GM19397 (cell line): ENCODE measurements around the gene CD248.
"Not testable (repeated sequence)": the region's sequence is repeated elsewhere in the genome, so short reads cannot be mapped to it uniquely, and the experiment has no call there.

Source experiments
- ATAC-seq: cut with Tn5 transposase; IDR thresholded peaks from one replicate; pipeline ENCODE4 v1.9.1; 2021; ENCODE audit warnings: mild to moderate bottlenecking, moderate library complexity; ENCODE audit not compliant: unreplicated experiment

The CD248 gene

DNA sequence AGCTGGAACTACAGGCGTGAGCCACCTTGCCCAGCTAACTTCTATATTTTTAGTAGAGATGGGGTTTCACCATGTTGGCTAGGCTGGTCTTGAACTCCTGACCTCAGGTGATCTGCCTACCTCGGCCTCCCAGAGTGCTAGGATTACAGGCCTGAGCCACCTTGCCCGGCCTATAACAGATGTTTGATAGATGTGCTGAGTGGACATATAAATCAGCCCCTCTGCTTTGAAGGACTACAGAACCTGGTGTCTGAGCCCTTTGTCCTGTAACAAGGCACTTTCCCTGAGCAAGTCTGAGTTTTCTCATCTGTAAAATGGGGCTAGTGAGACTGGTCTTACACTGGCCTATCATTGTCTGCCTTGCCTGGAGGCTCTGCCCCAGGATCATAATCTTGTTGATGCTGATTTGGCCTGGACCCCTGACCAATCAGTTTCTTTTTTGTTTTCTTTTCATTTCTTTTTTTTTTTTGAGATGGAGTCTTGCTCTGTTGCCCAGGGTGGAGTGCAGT is 12.4 kb upstream of the CD248 start:
- no peak for ATAC-seq

DNA sequence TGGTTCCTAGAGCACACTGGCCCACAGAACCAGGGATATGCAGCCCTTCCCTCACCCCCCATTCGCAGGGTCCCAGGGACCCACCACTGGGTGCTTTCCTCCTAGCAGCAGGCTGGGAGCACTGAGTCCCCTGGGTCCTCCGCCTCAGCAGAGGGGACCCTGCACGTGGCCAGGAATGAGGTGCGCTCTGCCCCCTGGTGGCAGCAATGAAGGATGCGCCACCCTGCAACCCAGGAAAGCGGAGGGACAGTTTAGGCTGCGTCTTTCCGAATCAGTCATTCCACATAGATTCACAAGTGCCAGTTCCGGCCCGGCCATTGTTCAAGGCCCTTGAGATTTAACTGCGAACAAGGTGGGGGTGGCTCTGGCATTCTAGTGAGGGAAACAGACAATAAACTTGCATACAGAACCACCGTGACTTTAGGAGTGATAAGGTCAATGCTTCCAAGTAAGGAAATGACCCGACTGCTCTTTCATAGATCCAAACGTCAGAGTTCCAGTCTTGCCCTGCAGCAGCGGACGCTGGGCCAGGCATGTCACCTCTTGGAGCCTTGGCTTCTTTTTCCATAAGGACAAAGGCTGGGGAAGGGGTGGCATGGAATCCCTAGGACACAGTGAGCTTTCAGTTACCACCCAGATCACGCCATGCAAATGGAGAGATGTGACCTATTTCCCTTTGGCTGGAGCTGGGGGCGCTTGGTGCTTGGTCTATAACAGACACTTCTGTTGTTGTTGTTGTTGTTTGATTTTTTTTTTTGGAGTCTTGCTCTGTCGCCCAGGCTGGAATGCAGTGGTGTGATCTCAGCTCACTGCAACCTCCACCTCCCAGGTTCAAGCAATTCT is 11.7 kb upstream of the CD248 start:
- ATAC-seq: peak; percentile 64

DNA sequence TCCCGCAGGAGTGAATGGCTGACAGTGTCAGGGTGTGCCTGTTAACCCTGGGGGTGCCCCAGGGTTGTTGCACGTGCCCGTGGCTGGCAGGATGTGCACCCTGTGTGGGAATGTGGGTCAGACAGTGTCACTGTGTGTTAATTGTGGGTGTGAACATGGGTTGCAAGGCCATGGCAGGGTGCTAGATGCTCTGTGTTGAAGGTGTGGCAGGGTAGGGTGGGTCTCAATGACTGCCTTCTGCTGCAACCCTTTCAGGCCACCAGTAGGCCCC is 11.1 kb upstream of the CD248 start:
- ATAC-seq: no peak

DNA sequence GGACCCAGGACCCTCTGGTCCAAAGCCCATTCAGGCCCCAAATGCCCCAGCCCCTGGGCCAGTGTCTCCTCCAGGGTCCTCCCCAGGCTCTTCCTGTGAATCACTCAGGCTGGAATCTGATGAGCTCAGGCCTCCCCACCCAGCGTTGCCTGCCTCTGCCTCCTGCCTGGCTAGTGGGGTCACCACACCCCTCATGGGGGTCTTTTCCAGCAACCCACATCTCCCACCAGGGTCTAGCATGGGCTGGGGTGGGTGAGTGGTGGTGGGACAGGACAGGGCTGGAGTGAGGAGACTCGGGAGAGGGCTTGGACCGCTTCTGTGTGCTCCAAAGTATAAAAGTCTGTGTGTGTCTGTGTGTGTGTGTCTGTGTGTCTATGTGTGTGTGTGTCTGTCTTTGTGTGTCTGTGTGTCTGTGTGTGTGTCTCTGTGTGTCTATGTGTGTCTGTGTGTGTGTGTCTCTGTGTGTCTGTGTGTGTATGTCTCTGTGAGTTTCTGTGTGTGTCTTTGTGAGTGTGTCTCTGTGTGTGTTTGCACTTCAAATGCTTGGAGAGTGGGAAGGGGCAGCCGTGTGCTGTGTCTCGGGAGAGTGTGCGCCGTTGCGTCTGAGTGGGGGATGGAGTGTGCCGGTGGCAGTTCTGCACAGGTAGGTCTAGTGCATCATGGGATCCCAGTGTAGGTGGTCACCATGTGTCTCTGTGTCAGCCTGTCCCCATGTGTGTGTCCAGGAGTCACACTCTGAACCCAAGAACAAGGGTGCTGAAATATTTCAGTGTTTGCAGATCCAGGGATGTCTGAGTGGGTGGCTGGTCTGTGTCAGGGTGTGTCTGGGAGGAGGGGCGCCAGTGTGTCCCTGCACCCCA is 10.6 kb upstream of the CD248 start:
- ATAC-seq: no peak

DNA sequence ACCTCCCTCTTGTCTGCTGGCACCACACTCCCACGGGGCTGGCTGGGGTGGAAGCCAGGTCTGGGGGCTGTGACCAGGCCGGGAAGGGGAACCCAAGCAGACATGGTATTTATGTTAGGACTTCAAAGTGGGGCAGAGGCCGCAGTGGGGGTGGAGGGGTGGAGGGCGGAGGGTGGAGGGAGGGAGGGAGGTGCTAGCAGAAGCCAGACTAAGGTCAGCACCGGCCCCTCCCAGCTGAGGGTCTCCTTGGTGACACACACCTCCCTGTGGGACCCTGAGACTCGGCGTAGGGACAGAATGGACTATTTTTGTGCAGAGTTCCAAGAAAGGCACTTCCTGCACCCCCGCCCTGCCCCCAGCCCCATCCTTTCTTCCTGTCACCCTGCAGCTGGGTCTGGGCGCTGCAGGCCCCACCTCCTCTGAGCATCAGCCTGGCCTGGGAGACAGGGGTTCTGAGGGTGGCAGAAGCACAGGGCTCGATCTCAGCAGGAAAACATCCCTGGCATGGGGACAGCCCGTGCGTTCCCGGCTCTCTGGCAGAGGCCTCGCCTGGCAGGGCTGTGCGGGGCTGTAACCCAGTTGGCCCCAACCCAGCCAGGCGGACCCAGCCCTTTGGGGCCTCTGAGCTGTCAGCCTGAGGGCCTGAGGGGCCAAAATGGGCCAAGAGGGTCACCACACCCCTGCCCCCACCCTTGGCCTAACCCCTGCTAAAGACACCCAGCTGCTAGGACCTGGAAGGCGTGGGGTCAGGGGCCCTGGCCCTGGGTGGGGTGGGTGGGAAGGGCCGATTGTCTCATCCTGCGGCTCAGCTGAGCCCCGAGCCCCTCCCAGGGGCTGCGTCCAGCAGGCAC is 9.6 kb upstream of the CD248 start:
- ATAC-seq: no peak

DNA sequence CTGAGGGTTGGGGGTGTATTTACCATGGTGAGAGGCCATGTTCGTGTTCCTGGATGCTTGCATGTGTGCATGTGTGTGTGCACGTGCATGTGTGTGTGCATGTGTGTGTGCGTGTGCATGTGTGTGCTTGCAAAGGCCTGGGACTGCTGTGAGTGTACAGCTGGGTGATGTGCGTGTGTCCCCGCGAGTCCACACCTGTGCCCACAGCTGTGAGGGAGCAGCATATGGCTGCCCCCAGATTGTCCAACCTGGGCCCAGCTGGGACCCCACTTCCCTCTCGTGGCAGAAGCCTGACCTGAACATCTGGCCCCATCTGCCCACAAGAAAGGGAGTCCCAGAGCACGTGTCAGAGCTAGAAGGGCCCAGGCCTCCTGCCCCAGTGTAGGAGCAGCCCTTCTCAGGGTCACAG is 8.4 kb upstream of the CD248 start:
- no peak for ATAC-seq

DNA sequence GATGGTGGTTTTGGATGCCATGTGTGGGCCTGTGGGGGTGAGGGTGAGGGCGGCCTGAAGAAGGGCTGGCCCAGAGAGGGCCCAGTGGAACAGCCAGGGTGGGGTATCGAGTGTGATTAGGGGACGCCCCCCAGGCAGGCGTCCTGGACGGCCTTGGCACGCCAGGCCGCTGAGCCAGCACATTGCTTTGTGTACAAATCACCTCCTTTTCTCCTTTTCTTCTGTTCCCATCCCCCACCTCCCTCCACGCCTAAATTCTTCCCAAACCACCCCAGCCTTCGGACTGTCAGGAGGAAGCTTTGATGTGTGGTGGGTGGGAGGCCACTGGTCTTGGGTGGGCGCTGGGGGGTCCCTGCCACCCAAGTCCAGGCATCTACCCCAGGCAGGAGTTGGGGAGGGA is 7.8 kb upstream of the CD248 start:
- ATAC-seq: no peak

DNA sequence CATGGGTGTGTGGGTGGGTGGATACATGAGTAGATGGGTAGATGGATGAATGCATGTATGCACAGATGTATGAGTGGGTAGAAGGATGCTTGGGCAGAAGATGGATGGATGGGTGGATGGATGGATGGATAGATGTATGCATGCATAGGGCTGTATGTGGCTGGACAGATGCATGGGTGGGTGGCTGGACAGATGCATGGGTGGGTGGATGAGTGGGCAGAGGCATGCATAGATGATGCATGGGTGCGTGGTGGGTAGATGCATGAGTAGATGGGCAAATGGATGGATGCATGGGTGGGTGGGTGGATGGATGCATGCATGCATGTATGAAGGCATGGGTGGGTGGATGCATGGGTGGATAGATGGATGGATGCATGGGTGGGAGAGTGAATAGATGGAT is 6.8 kb upstream of the CD248 start:
- ATAC-seq: no peak

DNA sequence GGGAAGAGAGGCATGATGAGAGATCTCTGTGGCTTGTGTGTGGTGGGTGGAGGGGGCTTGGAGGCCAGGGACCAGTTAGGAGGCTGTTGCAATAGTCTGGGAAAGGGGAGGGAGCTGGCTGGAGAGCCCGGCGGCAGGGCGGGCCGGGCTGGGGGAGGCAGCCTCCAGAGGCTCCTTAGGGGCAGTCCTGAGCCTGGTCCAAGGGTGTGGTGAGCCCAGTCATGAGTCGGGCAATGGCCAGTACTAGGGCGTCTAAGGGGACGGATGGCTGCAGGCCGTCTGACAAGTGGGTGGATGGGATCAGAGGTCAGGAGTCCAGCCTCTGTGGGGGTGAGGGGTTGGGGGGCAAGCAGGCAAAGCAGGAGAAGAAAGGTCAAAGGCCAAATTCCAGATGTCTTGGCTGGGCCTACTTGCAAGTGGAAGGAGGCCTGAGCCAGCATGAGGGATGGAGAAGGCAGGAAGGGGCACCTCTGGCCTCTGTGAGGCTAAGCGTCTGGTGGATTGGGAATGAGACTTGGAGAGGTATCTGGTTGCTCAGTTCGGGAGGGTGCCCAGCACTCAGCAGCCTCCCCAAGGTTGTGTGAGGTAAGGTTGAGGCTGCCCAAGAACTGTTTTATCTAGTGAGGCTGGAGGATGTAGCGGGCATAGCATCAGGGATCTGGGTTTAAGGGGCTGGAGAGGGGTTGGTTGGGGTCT is 6.0 kb upstream of the CD248 start:
- no peak for ATAC-seq

DNA sequence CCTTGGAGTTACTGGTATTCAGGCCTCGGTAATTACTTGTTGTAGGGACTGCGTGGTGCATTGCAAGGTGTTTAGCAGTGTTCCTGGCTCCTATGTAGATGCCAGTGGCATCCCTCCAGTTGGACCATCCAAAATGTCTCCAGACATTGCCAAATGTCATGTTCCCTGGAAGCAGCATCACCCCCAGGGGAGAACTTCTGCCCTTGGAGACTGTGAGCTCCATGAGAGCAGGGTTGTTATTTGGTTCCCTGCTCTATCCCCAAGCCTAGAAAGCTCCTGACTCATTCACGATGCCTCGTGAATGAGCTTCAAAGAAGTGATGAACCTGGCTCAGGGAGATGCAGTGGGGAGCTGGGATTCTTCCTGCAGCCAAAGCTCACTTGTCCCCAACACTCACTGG is 4.8 kb upstream of the CD248 start:
- ATAC-seq: no peak

DNA sequence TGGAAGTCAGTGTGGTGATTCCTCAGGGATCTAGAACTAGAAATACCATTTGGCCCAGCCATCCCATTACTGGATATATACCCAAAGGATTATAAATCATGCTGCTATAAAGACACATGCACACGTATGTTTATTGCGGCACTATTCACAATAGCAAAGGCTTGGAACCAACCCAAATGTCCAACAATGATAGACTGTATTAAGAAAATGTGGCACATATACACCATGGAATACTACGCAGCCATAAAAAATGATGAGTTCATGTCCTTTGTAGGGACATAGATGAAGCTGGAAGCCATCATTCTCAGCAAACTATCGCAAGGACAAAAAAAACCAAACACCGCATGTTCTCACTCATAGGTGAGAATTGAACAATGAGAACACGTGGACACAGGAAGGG is 3.9 kb upstream of the CD248 start:
- not testable (repeated sequence) for ATAC-seq

DNA sequence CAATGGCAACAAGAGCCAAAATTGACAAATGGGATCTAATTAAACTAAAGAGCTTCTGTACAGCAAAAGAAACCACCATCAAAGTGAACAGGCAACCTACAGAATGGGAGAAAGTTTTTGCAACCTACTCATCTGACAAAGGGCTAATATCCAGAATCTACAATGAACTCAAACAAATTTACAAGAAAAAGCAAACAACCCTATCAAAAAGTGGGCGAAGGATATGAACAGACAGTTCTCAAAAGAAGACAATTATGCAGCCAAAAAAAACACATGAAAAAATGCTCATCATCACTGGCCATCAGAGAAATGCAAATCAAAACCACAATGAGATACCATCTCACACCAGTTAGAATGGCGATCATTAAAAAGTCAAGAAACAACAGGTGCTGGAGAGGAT is 3.4 kb upstream of the CD248 start:
- ATAC-seq: not testable (repeated sequence)

DNA sequence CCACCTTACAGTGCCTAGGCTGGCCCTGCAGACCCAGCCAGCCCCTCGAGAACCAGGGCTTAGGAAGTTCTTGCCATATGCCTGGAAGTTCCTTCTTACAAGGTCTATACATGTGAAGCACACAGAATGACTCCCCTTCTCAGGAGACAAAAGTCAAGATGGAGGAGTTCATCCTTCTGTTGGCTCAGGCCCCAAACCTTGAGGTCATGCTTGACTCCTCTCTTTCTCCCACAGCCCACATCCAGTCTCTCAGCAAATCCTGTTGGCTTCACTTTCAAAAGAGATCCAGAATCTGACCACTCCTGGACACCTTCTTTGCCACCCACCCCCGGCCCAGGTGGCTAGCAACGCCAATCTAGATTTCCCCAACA is 1.7 kb upstream of the CD248 start:
- no peak for ATAC-seq

DNA sequence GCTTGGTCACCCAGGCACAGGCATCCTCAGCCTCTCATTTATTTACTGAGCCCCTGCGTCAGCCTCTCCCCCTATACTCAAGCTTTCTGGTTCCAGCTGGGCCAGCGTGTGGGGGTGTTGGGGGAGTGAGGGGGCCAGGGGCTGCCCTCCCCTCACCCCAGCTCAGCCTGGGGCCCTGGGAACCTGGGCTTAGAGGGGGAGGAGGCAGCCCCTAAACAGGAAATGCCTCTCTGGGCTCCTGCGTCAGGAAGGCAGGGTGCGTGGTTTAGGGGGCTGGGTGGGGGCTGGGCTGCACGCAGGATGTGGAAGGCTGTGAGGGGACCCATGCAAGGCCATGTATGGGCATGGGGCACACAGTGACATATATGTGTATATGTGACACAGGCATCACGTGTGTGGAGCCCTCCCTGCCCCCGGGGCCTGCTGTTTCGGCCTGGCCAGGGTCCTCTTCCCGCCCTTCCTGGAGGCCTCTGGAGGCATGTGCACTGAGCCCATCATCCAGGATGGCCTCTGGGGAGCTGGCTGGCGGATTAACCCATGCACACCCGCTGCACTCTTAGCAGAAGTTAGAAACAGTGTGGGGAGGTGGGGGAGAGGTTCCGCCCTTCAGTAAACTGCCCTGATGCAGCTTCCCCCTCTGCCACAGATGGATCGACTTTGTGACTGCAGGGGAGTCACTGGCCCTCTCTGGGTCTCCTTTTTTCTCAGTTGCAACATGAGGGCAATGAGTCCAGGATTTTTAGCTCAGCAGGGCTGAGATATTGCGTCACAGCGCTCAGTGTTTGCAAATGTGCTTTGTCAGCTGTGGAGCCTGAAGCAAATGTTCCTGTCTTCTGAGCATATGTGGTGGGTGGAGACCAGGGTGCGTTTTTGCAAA is 1.1 kb upstream of the CD248 start:
- ATAC-seq: no peak

DNA sequence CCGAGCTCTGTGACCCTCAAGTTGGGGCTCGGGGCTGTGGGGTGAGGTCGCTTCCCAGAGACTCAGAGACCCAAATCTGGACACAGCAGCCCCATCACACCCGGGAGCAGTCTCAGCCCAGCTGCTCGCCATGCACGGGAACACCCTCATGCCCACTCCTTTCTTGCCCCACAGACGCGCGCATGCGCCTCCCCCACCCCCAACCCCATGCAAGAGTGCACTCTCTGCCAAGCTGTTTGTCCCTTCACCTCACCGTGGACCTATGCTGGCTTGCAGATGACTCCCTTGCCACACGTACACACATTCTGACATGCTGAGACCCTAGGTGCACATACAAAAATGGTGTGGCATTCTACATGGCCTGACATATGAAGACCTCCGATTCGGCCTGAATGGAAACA is 478 bp upstream of the CD248 start:
- ATAC-seq: no peak

DNA sequence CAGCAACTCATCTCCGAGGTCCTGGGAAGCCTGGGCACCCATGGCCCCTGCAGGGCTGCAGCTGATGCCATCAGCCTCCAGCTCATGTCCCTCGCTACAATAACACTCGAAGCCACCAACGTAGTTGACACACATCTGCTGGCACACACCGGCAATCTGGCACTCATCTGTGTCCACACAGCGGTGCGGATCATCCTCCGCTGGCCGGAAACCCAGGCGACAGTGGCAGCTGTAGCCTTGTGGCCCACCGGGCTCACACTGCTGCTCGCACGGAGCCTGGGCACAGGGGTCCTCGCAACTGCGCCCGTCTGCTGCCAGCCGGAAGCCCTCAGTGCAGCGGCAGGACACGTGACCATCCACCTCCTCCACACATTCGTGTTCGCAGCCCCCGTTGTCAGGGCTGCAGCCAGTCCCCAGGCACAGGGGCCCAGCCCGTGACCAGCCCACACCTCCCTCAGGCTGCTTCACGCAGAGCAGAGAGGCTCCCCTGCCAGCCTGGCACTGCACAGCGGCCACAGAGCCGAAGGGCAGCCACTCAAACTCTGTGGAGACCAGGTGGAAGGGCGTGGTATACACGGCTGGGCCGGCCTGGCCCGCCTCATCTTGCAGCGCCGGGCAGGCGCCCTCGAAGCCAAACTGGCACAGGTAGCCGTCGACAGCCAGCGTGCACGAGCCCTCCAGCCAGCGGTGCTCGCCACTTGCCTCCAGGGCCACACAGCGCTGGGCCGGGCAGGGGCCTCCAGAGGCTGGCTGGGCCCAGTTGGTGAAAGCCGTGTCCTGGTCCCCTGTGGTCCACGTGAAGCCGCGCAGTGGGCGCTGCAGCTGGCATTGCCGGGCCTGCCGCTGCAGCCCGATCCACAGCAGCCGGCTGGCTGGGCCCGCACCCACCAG is 678 bp downstream of the CD248 start:
- ATAC-seq: no peak

DNA sequence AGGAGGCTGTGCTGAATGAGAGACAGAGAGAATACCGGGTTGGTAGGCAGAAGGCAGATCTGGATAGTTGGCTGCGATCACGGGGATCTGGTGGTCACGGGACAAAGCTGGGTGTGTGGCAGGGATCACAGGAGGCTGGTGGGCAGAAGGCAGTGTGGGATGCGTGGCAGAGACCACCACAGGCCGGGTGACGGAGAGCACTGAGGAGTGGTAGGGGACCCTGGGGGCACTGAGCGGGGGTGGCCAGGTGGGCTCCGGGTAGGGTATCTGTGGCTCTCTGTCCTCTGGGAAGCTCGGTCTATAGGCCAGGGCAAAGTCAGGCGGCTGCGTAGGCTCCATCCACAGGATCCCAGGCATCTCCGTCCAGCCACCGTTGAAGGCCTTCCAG is 1.4 kb downstream of the CD248 start:
- no peak for ATAC-seq

DNA sequence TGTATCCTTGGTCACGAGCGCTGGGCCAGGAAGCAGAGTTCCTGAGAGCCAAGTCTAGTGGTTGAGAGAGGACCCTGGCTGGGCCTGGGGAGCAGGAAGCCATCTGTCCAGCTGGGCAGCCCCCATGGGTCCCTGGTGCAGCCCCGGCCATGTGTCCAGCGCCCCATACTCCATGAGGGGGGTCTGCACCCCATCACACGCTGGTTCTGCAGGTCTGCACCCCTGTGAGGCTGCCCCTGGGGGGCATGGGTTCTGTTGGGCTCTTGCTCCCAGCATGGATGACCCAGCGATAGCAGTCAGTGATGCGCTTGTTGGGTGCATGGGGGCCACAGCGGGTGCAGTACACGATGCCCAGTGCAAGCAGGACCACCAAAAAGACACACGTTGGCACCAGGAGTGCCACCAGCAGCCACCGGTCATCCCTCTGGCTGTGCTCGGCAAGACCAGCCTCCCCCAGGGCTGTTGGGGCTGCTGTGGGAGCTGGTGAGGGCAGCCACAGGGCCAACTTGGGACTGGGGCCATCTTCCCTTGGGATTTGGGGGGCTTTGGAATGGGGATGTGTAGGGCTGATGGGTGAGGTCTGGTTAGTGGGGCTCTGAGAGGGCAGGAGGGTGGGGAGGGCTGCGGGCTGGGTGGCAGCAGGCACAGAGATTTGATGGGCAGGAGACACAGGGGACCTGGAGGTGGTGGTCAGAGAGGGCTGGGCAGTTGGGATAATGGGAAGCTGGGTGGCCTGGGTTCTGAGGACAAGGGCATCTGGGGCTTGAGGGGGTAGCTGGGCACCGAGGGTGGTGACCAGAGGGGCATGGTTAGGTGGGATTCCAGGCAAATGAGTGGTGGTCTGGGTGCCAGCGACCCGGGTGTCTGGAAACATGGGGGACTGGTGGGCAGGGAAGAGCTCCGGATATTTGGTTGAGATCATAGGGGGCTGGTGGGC is 2.0 kb downstream of the CD248 start:
- no peak for ATAC-seq
